GM19452 (cell line): Measurements from ENCODE around the gene MRPL40.
"Not testable (repeated sequence)": the region's sequence is repeated elsewhere in the genome, so short reads cannot be mapped to it uniquely, and the experiment has no call there.

ENCODE experiments used
- ATAC-seq: cut with Tn5 transposase; IDR thresholded peaks from one replicate; pipeline ENCODE4 v1.9.1; 2021; ENCODE audit not compliant: unreplicated experiment

The MRPL40 gene

GRCh38 chr22:19438298-19438697 lies 6.0 kb downstream of the MRPL40 start:
- ATAC-seq = no peak

GRCh38 chr22:19440411-19441195 lies 8.3 kb downstream of the MRPL40 start:
- ATAC-seq = no peak

DNA sequence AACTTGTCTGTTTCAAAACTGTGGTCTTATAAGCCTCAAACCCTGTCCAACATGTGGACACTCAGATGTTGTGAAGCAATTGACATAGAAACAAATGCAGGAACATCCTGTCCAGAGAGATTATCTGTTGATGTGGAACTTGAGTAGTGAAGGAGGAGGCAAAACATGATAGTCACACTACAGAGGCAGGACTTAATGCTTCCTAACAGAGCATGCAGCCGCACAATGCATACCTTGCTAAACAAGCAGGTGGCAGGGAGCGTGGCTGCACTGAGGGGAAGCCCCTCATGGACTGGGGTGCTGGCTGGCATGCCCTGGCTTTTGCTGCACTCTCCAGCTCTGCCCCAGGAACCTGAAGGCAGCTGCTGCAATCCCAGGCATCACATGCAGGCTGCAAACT lies 9.8 kb downstream of the MRPL40 start:
- ATAC-seq = no peak

DNA sequence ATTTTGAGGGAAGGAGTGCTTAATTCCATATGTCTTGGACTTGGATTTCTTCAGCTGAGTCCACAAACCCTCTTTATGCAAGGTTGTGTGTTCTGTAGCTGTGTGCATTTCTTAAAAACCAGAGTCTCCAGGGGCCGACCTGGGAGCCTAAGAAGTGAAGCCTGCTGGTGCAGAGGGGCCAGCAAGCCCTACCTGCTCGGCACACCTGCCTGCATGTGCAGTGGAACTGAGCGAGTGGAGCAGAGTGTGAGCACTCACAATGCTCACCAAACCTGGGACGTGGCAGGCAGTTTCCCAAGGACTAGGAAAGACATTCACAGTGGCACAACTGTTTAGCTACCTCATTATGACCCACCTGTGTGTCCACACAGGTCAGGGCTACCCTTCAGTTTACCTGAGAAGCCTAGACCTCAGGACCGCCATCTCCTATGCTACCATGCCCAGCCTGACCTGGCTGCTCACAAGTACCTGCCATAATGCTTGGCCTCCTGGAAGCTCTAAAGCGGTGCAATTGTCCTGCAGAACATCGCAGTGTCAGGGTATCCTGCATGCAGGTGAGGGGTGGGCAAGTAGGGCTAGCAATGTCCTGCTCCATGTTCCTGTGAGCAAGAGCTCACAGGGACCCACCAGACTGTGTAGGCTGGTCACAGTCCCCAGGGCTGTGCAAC lies 11.3 kb downstream of the MRPL40 start:
- ATAC-seq = no peak

DNA sequence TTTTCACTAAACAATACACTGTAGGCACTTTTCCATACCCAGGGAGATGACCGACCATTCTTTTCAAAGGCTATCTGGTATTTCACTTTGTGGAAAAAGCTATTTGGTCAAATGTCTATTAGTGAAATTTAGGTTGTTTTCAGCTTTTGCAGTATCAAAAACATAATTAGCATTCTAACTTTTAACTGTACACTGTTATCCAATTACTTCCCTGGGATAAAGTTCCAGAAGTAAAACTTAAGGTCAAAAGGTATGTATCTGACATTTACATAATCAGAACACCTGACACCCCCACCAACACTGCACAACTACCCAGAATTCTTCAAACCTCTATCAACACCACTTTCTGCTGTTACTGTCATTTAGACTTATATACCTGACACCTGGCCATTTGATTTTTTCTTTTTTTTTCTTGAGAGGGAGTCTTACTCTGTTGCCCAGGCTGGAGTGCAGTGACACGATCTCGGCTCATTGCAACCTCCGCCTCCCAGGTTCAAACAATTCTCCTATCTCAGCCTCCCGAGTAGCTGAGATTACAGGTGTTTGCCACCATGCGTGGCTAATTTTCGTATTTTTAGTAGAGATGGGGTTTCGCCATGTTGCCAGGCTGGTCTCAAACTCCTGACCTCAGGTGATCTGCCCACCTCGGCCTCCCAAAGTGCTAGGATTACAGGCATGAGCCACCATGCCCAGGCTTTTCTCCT lies 13.1 kb downstream of the MRPL40 start:
- ATAC-seq = not testable (repeated sequence)

DNA sequence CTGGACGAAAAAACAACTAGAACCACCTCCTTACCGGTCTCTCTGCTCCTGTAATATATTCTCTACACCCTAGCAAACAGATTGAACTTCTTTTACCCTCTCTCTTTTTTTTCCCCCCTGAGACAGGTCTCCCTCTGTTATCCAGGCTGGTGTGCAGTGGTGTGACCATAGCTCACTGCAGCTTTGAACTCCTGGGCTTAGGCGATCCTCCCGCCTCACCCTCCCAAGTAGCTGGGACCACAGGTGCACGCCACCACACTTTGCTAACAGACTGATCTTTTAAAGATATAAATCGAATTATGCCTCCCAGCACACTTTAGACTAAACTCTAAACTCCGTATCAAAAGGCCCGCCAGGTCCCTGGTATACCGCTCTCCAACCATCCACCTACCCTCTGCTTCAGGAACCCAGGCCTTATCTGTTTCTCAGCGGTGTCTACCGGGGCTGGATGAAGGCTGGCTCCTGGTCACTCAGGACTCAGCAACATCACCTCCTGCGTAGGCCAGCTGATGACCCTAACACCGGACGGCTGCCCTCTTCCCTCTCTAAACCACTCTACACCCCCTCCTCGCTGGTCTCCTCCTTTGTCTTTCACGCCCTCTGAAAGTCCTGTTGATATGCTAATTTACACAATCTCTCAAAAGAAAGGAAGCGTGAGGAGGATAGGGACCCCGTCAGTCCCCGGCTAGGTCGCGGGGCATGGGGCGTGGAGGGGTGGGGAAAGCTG lies 14.4 kb downstream of the MRPL40 start:
- ATAC-seq = no peak

DNA sequence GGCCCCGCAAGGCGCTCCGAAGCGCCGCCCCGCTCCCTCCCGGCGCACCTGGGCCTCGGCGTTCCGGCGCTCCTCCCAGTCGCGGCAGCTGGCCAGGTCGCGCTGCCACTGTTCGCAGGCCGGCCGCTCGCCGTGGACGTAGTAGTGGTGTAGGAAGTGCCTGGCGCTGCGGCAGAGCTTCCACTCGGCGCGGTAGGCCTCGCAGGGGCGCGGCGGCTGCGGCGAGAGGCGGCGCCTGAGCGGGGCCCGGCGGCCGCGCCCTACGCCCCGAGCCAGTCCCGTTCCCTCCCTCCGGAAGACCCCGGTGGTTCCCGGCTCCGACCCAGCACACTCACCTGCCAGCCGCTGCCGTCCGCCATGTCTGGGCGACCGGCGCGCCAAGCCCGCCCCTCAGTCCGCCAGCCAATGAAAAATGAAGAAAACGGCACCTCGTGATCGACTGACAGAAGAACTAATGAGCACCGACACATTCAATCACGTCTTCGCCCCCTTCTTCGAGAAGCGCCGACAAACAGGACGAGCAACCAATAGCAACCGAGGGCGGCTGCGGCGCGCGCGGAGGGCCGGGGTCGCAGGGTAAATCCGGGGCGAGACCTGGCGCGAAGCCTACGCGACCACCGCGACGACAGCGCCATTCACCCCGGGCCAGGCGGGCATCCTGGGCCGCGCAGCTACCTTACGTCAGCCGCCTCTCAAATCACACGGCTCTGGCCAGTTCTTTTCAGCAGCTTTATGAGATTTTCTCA lies 15.2 kb downstream of the MRPL40 start, which contains the start of gene C22orf39:
TSS of gene C22orf39 (minus strand) at position 382 of the 746 bp plus-strand sequence. CDS start at position 359, 23 bp downstream.
- ATAC-seq = peak; percentile 83

- peak; percentile 52 for ATAC-seq
Measured at GRCh38 chr22:19448076-19448607, 15.8 kb downstream of the MRPL40 start.

- ATAC-seq = no peak
Measured at GRCh38 chr22:19448739-19449421, 16.5 kb downstream of the MRPL40 start.

DNA sequence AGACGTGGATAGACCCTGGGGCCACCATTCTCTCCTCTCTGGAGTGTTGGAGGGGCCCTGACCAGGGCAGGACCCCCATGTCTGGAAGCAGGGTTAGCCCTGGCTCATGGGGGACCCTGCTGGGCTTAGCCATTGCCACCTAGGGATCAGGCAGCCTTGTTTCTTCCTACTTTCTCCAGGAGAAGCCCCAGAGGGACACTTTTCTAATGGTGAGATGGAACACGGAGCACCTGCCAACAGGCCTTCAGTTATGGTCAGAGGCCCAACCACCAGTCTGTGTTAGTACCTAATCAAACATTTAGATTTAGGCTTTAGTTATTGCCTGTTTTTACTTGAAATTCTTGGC lies 17.1 kb downstream of the MRPL40 start:
- ATAC-seq = no peak

- ATAC-seq = no peak
Measured at GRCh38 chr22:19450363-19451175, 18.2 kb downstream of the MRPL40 start.

DNA sequence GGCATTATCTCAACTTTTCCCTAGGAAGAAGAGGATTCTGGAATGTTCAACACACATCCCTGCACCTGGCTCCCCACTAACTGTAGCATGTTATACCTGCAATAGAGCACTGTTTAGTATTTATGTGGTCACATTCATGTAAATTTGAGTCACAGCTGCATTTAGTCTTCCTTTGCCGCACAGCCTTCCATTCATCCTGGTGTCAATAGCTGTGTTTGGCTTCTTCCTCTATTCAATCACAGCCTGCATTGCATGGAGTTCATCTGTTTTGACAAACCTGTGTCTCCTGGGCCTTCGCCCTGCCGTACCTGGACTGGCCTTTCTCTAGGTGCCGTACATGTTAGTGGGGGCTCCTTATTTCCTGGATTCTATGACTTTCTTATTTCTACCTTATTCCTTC lies 19.2 kb downstream of the MRPL40 start:
- ATAC-seq = no peak

- ATAC-seq = no peak
Measured at GRCh38 chr22:19453718-19454117, 21.4 kb downstream of the MRPL40 start.

DNA sequence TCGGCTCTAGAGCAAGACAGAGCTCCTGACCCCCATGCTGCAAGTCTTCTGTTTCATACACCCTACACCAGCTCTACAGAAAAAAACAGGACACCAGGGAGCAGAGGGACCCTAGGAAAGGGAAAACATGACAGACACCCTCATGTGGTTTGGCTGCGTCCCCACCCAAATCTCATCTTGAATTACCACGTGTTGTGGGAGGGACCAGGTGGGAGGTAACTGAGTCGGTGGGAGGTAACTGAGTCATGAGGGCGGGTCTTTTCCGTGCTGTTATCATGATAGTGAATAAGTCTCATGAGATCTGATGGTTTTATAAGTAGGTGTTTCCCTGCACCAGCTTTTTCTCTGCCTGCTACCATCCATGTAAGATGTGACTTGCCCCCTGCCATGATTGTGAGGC lies 21.8 kb downstream of the MRPL40 start:
- no peak for ATAC-seq

GRCh38 chr22:19455033-19455432 lies 22.7 kb downstream of the MRPL40 start:
- ATAC-seq = no peak

GRCh38 chr22:19455585-19456370 lies 23.4 kb downstream of the MRPL40 start:
- no peak for ATAC-seq

GRCh38 chr22:19456541-19456940 lies 24.2 kb downstream of the MRPL40 start:
- no peak for ATAC-seq

DNA sequence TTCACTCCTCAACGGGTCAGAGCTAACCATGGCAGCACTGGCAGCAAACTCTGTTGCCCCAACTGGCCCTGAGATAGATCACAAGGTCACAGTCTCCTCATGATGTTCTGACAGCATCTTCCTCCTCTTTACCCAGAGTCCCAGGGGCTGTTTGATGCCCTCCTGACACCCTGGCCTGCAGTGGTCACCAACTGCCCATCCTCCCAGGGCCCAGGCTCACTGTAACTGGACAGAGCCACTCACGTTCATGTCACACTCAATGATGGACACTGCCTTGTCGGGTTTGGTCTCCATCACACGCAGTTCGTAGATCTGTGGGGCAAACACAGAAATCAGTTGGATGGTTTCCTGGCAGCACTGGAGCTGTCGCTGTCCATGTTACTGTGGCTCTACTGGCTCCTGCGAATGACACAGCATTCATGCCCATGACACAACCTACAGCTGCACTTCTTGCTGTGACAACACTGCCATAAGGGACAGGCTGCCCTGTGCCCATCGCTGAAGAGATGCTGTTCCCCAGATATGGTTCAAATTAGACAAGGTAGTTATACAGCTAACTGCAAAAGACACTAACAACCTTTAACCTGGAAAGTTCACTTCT lies 25.6 kb downstream of the MRPL40 start:
- no peak for ATAC-seq
